Measurements from ENCODE around the gene SMARCA1. TPM values are rescaled to one million over a fixed set of nuclear protein-coding genes. Genes with fewer than 3 reads are reported as not detected.
"Not testable (repeated sequence)": the region's sequence is repeated elsewhere in the genome, so short reads cannot be mapped to it uniquely, and the experiment has no call there.

Gene SMARCA1
- total RNA-seq, 1 donor from 2014 or later: 38.9 TPM

GRCh38 chrX:129561453-129561852, 38.2 kb upstream of the SMARCA1 start:
- DNase-seq (ENCODE audit: low read depth): no peak
- no peak overlapping the region for H3K4me3 ChIP-seq (ENCODE audit: low read depth, low read length)
- TF ChIP-seq CTCF (conservative IDR thresholded peaks at IDR 0.05; ENCODE audit: low read depth, low read length): no peak

DNA sequence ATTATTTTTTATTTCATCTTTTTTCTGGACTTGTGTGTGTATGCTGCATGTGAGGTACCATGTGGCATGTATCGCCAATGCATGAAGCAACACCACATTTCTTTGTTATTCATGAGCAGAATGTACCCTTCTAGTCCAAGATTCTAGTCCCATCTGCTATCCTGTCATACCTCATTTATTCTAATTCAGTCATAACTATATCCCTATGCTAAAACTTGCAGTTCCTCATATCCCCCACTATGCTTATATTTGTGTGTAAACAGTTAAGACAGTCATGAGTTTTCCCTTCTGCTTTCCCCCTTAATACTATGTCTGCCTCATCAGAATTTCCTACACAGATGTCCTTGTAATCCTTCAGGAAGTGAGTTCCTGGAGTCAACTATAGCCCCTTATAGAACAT, 36.5 kb upstream of the SMARCA1 start:
- no peak for DNase-seq (ENCODE audit: low read depth)
- no peak for TF ChIP-seq CTCF (conservative IDR thresholded peaks at IDR 0.05; ENCODE audit: low read depth, low read length)
- no peak overlapping the region for H3K4me3 ChIP-seq (ENCODE audit: low read depth, low read length)

DNA sequence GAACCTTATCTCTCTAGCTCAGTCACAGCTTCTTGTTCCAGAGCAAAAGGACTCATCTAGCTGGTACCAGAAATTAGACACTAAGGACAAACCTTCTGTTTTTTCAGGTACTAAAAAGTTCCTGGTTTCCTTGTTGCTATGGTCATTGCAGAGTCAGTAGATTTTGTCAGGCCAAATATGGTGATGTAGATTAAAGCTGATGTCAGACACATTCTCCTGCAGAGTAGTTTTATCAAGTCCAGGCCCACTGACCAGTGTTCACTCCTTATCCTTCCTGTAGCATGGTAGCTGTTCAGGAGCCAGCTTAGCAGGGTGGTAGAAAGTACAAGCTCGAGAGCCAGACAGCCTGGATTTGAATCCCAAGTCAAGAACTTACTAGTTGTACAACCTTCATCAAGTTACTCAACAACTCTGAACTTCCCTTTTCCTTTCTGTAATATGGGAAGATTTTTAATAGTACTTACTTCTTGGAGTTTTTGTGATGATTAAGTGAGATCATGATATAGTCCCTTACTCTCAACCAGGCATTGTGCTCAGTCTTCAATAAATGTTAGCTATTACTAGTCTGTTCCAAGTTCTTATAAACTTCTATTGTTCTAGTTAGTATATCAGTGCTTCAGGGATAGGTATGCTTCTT, 34.7 kb upstream of the SMARCA1 start:
- no peak for TF ChIP-seq CTCF (conservative IDR thresholded peaks at IDR 0.05; ENCODE audit: low read depth, low read length)
- DNase-seq (ENCODE audit: low read depth): no peak
- no peak overlapping the region for H3K4me3 ChIP-seq (ENCODE audit: low read depth, low read length)

GRCh38 chrX:129556806-129557315, 33.6 kb upstream of the SMARCA1 start:
- H3K4me3 ChIP-seq (ENCODE audit: low read depth, low read length): no peak overlapping the region
- no peak for DNase-seq (ENCODE audit: low read depth)
- TF ChIP-seq CTCF (conservative IDR thresholded peaks at IDR 0.05; ENCODE audit: low read depth, low read length): no peak

DNA sequence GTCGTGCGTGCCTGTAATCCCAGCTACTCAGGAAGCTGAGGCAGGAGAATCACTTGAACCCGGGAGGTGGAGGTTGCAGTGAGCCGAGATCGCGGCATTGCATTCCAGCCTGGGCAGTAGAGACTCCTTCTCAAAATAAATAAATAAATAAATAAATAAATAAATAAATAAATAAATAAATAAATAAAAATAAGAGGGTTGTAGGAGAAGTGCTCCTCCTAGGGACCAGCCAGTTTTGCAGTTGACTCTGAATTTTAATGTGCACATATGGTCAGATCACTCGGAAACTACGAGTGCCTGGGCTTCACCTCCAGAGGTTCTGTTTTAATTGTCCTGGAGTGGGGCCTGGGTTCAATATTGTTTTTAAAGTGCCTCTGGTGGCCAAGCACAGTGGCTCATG, 31.5 kb upstream of the SMARCA1 start:
- DNase-seq (ENCODE audit: low read depth); H3K4me3 ChIP-seq (ENCODE audit: low read depth, low read length): not testable (repeated sequence)

DNA sequence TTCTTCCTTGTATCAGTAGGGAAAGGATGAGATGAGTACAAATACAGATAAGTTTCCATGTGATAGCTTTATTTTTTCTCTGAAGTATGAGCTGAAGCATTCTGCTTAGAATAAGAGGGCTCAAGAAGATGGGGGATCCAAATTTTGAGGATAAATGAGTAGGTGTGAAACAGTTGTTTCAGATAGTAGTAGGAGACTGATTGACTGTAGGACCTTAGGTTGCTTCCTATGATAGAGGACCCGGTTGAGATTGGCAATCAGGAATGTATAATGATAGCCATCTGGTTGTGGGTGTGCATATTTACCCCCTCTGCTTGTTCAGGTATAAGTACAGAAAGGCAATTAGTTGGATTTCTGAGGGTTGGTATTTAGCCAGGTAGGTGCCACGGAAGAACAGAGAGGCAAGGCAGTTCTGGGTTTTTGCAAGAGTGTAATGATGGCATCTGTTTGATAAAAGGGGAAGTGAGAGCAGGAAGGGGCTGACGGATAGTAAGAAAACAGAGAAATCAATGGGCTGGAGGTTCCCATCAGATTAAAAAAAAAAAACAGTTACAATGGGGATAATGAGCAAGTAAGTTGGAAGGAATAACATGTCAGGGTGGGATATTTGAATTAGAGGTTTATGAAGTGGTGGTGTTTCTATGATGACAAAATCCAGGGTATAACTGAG, 30.5 kb upstream of the SMARCA1 start:
- no peak overlapping the region for H3K4me3 ChIP-seq (ENCODE audit: low read depth, low read length)
- no peak for DNase-seq (ENCODE audit: low read depth)
- no peak for TF ChIP-seq CTCF (conservative IDR thresholded peaks at IDR 0.05; ENCODE audit: low read depth, low read length)

DNA sequence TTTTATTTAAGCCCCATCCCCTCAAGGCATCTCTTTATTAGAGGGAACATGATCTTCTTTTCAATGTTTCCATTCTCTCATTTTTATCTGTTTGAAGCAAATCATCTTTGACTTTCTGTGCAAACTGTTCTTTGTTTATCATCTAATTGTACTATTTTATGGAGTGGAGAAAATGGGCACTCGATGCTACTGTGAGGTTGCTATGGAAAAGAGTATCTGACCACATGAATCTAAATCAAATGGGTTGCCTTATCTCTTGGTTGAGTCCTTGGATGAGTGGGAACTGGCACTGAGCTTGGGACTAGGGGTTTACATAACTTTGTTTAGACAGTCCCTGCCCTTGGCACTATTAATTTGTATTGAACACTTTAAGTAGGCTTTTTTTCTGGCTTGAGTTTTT, 25.8 kb upstream of the SMARCA1 start:
- no peak for DNase-seq (ENCODE audit: low read depth)
- TF ChIP-seq CTCF (conservative IDR thresholded peaks at IDR 0.05; ENCODE audit: low read depth, low read length): no peak

More for the DNA sequence above, 25.8 kb upstream of the SMARCA1 start:
- H3K4me3 ChIP-seq (ENCODE audit: low read depth, low read length): no peak overlapping the region

All from epithelial cell of proximal tubule (primary cell).